Neural progenitor cell (in vitro differentiated cells): Measurements from ENCODE around the gene BAIAP2.

Experiments
- CTCF ChIP-seq: fragments of 200-600 bp; sonication (generic); IDR thresholded peaks from 2 replicates; pipeline ENCODE4 v1.5.1; 2017; ENCODE audit warnings: antibody characterized with exemption, mild to moderate bottlenecking
- EZH2 ChIP-seq: fragments of 200-600 bp; sonication (generic); IDR thresholded peaks from 2 replicates; pipeline ENCODE4 v1.6.1; 2017; ENCODE audit warnings: antibody characterized with exemption, mild to moderate bottlenecking, moderate library complexity

GRCh38 chr17:81033535-81034167 is 1.3 kb upstream of the BAIAP2 start:
- TF ChIP-seq CTCF (no peak), EZH2 (no peak)
